Lung (tissue), 12 donors: ENCODE data around the gene ASPG. TPM values are rescaled to one million over a fixed set of nuclear protein-coding genes. Genes with fewer than 3 reads are reported as not detected.

Experiments used
- ATAC-seq: fragments of 200-7000 bp; cut with Tn5 transposase; one replicate; pipeline ENCODE4 v1.9.1; 2020; ENCODE audit warnings: moderate number of reproducible peaks; ENCODE audit not compliant: insufficient read depth, low FRiP score
- DNase-seq, 3 donors: peaks; one replicate each; pipeline ENCODE4 v3.0.0-alpha.2; 2013 to 2017
- H3K27ac ChIP-seq, 2 donors: one replicate each; pipeline ENCODE4 v1.5.1; 2013; ENCODE audit warnings: mild to moderate bottlenecking in 2 of 2, moderate library complexity in 2 of 2, control low read depth in 1 of 2, inconsistent platforms in 1 of 2, low read depth in 1 of 2, low read length in 1 of 2
- H3K27me3 ChIP-seq, 3 donors: one replicate each; pipeline ENCODE4 v1.5.1; 2013; ENCODE audit warnings: low read length in 2 of 3; ENCODE audit not compliant: control insufficient read depth in 3 of 3, insufficient read depth in 3 of 3
- H3K36me3 ChIP-seq, 4 donors: one replicate each; pipeline ENCODE4 v1.5.1; 2013; ENCODE audit warnings: low read length in 4 of 4, mild to moderate bottlenecking in 1 of 4, moderate library complexity in 1 of 4; ENCODE audit not compliant: control insufficient read depth in 4 of 4, insufficient read depth in 4 of 4
- H3K4me1 ChIP-seq, 5 donors: one replicate each; pipeline ENCODE4 v1.5.1; 2013; ENCODE audit warnings: low read length in 5 of 5, mild to moderate bottlenecking in 2 of 5, moderate library complexity in 1 of 5; ENCODE audit not compliant: control insufficient read depth in 5 of 5, insufficient read depth in 5 of 5
- H3K4me3 ChIP-seq: one replicate; pipeline ENCODE4 v1.5.1; 2013; ENCODE audit warnings: mild to moderate bottlenecking, control low read depth, moderate library complexity
- H3K9ac ChIP-seq, 2 donors: one replicate each; pipeline ENCODE4 v1.5.1; 2013; ENCODE audit warnings: low read length in 2 of 2, control low read depth in 1 of 2; ENCODE audit not compliant: insufficient read depth in 1 of 2
- H3K9me3 ChIP-seq, 4 donors: one replicate each; pipeline ENCODE4 v1.5.1; 2013; ENCODE audit warnings: low read length in 3 of 4, mild to moderate bottlenecking in 1 of 4, moderate library complexity in 1 of 4; ENCODE audit not compliant: control insufficient read depth in 4 of 4, insufficient read depth in 3 of 4
- WGBS, 2 donors: extraction: QIAGEN DNeasy Blood & Tissue Kit; methylation state at CpG; one replicate each; pipeline ENCODE4 v1.1.7; 2013; 5-methylcytosine and 5-hydroxymethylcytosine counted together
- polyA plus RNA-seq, 2 donors: library from polyadenylated mRNA; stranded (reverse); fragments of 200-250 nt; gene quantifications; one replicate each; pipeline ENCODE4 v1.2.1, GENCODE V29; 2013
- total RNA-seq, 2 donors: library from RNA; depleted of rRNA in 1 of 2; stranded (reverse); fragments of >200 nt in 1 of 2; gene quantifications; one replicate each; pipeline ENCODE4 v1.2.1, GENCODE V29; 2014 to 2021
- TF ChIP-seq, protein P1 (sequence below): IDR thresholded peaks from 2 replicates; pipeline ENCODE4 v1.5.1; 2012; ENCODE audit warnings: mild to moderate bottlenecking; ENCODE audit errors: control extremely low read depth, extremely low read depth
- donor health status: control.
- donor health status: control.
- donor health status: Bipolar disorder and iron deficiency.
- donor health status: healthy.
- donor health status: DM: yes; HTN: yes; CAD: no.

Gene ASPG
- total and polyA plus RNA-seq, 4 donors = 0.73 to 4.7 (median 3.0) TPM

DNA sequence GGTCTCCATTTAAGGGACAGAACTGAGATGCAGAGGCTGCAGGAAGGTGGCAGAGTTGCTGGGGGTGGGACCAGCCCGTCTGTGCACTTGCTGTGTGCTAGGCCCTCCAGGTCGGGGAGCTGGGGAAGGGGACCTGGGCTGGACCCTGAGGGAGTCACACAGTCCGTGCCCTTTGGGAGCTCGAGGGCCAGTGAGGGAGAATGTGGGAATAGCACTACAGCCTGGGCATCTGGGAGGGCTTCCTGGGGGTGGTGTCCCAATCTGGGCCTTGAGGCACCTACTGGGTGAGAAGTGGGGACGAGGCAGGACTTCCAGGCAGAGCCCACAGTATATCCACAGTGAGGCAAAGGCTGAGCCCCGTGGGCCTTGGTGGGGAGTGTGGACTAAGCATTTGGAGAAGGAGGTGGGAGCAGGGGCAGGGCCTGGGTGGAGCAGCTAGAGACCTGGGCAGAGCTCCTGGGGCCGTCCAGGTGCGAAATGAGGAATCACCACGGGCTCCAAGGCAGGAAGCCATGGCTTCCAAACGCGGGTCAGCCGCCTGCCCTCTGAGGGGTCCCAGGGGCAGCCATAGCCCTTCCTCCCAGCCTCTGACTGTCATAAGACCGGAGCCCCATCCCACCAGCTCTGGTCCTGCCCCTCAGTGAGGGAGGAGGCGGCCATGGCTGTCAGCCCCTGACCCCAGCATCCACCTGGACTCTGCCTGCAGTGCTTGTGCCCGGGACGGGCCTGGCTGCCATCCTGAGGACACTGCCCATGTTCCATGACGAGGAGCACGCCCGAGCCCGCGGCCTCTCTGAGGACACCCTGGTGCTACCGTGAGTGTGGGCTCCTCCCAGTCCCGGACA lies 6.6 kb downstream of the ASPG start:
- 82% methylated on average over 22 to 23 of the region's 23 CpGs for WGBS, 2 donors
- ATAC-seq (no peak), DNase-seq (no peak)
- H3K4me1 ChIP-seq = peaks cover 0 to 8% (median 0%) of the 10 kb centered on the region in 5 donors
- H3K27me3 ChIP-seq = no peaks in the 10 kb centered on the region
- no peak overlapping the region for H3K9ac ChIP-seq
- TF ChIP-seq, protein P1, sequence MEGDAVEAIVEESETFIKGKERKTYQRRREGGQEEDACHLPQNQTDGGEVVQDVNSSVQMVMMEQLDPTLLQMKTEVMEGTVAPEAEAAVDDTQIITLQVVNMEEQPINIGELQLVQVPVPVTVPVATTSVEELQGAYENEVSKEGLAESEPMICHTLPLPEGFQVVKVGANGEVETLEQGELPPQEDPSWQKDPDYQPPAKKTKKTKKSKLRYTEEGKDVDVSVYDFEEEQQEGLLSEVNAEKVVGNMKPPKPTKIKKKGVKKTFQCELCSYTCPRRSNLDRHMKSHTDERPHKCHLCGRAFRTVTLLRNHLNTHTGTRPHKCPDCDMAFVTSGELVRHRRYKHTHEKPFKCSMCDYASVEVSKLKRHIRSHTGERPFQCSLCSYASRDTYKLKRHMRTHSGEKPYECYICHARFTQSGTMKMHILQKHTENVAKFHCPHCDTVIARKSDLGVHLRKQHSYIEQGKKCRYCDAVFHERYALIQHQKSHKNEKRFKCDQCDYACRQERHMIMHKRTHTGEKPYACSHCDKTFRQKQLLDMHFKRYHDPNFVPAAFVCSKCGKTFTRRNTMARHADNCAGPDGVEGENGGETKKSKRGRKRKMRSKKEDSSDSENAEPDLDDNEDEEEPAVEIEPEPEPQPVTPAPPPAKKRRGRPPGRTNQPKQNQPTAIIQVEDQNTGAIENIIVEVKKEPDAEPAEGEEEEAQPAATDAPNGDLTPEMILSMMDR = no peak
- H3K9me3 ChIP-seq = peaks cover 0 to 3% (median 0%) of the 10 kb centered on the region in 4 donors
- H3K27ac ChIP-seq = no peak overlapping the region
- H3K4me3 ChIP-seq = no peak overlapping the region
- no peaks in the 10 kb centered on the region for H3K36me3 ChIP-seq

DNA sequence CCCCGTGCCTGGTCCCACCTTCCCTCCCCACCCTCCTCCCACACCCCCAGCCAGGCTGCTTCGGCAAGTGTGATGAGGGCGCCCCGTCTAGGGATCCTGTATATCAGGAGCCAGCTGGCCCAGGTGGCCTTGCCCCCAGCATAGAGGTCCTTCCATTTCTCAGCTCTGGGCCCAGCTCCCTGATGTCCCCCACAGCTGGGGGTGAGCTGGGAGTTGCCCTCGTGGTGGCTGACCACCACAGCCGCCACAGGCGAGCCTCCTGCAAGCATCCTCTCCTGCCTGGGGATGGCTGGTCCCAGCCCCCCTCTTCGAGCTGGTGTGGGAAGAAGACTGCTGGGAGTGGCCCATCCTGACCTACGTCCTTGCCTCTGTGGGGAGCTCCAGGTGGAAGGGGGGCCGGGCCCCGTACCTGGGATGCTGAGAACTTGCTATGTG lies 7.4 kb downstream of the ASPG start:
- Histone ChIP-seq H3K36me3 (no peaks in the 10 kb centered on the region), H3K9ac (no peak overlapping the region), H3K4me3 (no peak overlapping the region), H3K4me1 (peaks cover 0 to 3% (median 0%) of the 10 kb centered on the region in 5 donors), H3K9me3 (peaks cover 0 to 3% (median 0%) of the 10 kb centered on the region in 4 donors), H3K27ac (no peak overlapping the region), H3K27me3 (no peaks in the 10 kb centered on the region)
- DNase-seq = peak in 1 of 3 donors; percentile 11
- TF ChIP-seq, protein P1 = no peak
- 69 to 73% methylated on average over 11 of the region's 11 CpGs for WGBS, 2 donors
- ATAC-seq = no peak

DNA sequence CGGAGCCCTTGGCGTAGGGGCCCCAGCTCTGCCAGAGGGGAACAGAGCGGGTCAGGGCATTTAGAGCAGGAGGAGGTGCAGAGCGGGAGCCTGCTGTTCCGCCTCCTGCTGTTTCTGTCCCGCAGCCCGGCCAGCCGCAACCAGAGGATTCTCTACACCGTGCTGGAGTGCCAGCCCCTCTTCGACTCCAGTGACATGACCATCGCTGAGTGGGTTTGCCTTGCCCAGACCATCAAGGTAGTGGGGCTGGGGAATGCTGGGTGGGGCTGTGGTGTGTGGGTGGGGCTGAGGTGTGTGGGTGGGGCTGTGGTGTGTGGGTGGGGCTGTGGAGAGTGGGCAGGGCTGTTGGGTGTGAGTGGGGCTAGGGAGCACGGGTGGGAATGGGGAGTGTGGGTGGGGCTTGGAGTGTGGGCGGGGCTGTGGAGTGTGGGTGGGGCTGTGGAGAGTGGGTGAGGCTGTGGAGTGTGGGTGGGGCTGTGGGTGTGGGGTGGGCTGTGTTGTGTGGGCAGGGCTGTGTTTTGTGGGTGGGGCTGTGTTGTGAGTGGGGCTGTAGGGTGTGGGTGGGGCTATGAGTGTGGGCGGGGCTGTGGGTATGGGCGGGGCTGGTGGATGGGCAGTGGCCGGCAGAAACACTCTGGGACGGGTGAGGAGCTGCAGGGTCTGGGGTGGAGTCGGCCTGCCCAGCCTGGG lies 8.0 kb downstream of the ASPG start:
- H3K4me3 ChIP-seq = no peak overlapping the region
- H3K27ac ChIP-seq = no peak overlapping the region
- H3K27me3 ChIP-seq = no peaks in the 10 kb centered on the region
- peaks cover 0 to 3% (median 0%) of the 10 kb centered on the region in 4 donors for H3K9me3 ChIP-seq
- TF ChIP-seq, protein P1 = no peak
- 56 to 63% methylated on average over 17 to 18 of the region's 18 CpGs for WGBS, 2 donors
- peak; percentile 38 for ATAC-seq
- peak in 1 of 3 donors; percentile 13 for DNase-seq
- H3K9ac ChIP-seq = no peak overlapping the region
- H3K36me3 ChIP-seq = no peaks in the 10 kb centered on the region
- H3K4me1 ChIP-seq = peaks cover 0 to 3% (median 0%) of the 10 kb centered on the region in 5 donors
